Measurements from ENCODE around the gene OSBPL10. TPM values are rescaled to one million over a fixed set of nuclear protein-coding genes. Genes with fewer than 3 reads are reported as not detected.
A peak's percentile ranks its signal among the peaks of the same experiment; 100 is the strongest.

Gene OSBPL10
- total RNA-seq, 1 experiment from 2014 or later, result 48.0 TPM

DNA sequence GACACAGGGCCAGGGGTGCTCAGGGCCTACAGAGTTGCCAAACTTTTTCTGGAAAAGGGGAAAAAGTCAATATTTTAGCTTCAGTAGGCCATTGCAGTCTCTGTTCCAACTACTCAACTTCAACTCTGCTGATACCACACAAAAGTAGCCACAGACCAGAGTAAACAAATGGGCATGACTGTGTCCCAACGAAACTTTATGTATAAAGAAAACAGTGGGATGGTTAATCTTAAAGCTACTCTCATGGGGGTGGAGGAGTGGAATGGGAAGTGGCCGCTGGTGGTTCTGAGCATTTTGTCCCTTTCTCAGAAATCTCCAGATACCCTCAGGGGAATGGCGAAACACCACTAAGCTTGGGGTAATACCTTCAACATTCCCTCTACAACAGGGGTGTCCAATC is 69.9 kb downstream of the OSBPL10 start:
- Histone ChIP-seq H3K9ac (ENCODE audit: low read length) (no peak overlapping the region), H3K27me3 (ENCODE audit: low read length) (no peaks in the 10 kb centered on the region), H3K27ac (ENCODE audit: low read length) (no peak overlapping the region), H3K9me3 (ENCODE audit: low read length) (no peaks in the 10 kb centered on the region), H3K36me3 (ENCODE audit: low read depth, low read length) (no peaks in the 10 kb centered on the region), H3K4me3 (ENCODE audit: low read length) (no peak overlapping the region), H3K4me2 (ENCODE audit: low read length) (no peak overlapping the region), H3K9me2 (replicated peaks; ENCODE audit: low read length) (no peaks in the 10 kb centered on the region), H2AFZ (ENCODE audit: low read length) (no peak overlapping the region), H3F3A (ENCODE audit: low read length, unreplicated experiment) (no peaks in the 10 kb centered on the region), H3K4me1 (ENCODE audit: insufficient read depth, low read length) (peaks cover 9% of the 10 kb centered on the region), H3K79me2 (ENCODE audit: low read length) (peaks cover 29% of the 10 kb centered on the region), H4K20me1 (ENCODE audit: low read length) (0 out of 2 replicates have a peak, but pooled peaks cover 7% of the 10 kb centered on the region)
- CTCF ChIA-PET, result no interaction called here
- intact Hi-C loops (cut with micrococcal nuclease), result no loop called here
- POLR2A ChIA-PET (ENCODE audit: unreplicated experiment), result no interaction called here
- DNase-seq (no peak), ATAC-seq (no peak)
- no peak for TF ChIP-seq EZH2phosphoT487 (IDR thresholded peaks at IDR 0.05; ENCODE audit: borderline replicate concordance, low read length)
- TF ChIP-seq EZH2 (IDR thresholded peaks at IDR 0.05; ENCODE audit: low read length, unreplicated experiment), result no peak
- TF ChIP-seq CTCF (conservative IDR thresholded peaks at IDR 0.05; ENCODE audit: low read depth, low read length), result no peak
- BruUV-seq (replicated peaks), result no TSS peak

GRCh38 chr3:31909455-31909854 is 71.6 kb downstream of the OSBPL10 start:
- Histone ChIP-seq H3K27me3 (ENCODE audit: low read length) (no peaks in the 10 kb centered on the region), H3K4me2 (ENCODE audit: low read length) (no peak overlapping the region), H3K4me3 (ENCODE audit: low read length) (no peak overlapping the region), H3K27ac (ENCODE audit: low read length) (no peak overlapping the region), H3F3A (ENCODE audit: low read length, unreplicated experiment) (no peaks in the 10 kb centered on the region), H4K20me1 (ENCODE audit: low read length) (0 out of 2 replicates have a peak, but pooled peaks cover 7% of the 10 kb centered on the region), H3K79me2 (ENCODE audit: low read length) (peaks cover 32% of the 10 kb centered on the region), H3K9me2 (replicated peaks; ENCODE audit: low read length) (no peaks in the 10 kb centered on the region), H3K9me3 (ENCODE audit: low read length) (no peaks in the 10 kb centered on the region), H3K36me3 (ENCODE audit: low read depth, low read length) (no peaks in the 10 kb centered on the region), H3K9ac (ENCODE audit: low read length) (no peak overlapping the region), H2AFZ (ENCODE audit: low read length) (no peak overlapping the region), H3K4me1 (ENCODE audit: insufficient read depth, low read length) (peaks cover 14% of the 10 kb centered on the region)
- TF ChIP-seq EZH2 (IDR thresholded peaks at IDR 0.05; ENCODE audit: low read length, unreplicated experiment), result no peak
- TF ChIP-seq CTCF (conservative IDR thresholded peaks at IDR 0.05; ENCODE audit: low read depth, low read length), result no peak
- TF ChIP-seq EZH2phosphoT487 (IDR thresholded peaks at IDR 0.05; ENCODE audit: borderline replicate concordance, low read length), result no peak
- POLR2A ChIA-PET (ENCODE audit: unreplicated experiment), result no interaction called here
- ATAC-seq (no peak), DNase-seq (no peak)
- intact Hi-C loops (cut with micrococcal nuclease), result no loop called here
- BruUV-seq (replicated peaks), result no TSS peak
- CTCF ChIA-PET, result no interaction called here

DNA sequence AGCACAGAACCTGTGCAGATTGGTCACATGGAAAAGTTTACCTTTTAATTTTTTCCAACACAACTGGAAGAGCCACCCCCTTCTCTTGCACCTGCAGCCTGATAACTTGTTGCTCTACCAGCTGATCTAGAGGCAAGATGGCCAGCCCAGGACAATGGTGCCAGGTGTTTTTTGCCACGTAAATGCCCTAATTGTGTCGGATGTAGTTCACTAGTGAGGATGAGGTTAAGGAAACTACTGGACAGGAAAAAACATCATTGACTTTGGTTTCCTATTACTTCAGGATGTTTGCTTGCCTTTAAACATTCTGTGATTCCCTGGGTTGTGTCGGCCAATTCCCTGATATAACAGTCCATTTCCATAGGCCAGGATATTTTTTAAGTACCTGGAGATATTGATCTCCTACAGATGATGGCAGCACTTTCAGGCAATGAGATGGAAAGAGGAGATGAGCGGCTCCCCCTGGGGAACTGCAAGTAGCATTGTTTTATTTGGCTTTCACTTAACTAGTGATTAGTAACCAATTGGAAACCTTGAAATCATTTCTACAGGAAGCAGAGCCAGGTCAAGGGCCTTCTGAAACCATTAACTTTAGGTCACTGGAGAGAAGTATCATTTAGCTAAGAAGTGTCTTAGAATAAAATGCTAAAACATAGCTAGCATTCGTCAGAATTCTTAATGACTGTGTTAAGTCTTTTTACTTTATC is 72.5 kb downstream of the OSBPL10 start:
- H3K4me3 ChIP-seq (ENCODE audit: low read length), result no peak overlapping the region
- H3K9me3 ChIP-seq (ENCODE audit: low read length), result no peaks in the 10 kb centered on the region
- POLR2A ChIA-PET (ENCODE audit: unreplicated experiment), result no interaction called here
- H3K79me2 ChIP-seq (ENCODE audit: low read length), result peaks cover 41% of the 10 kb centered on the region
- CTCF ChIA-PET, result interaction anchor here (0.5 kb wide), 1 partner anchor 386 kb away, joined by 3 read pairs; no protein-coding TSS in a partner anchor
- peak; percentile 15 for DNase-seq
- H3K27ac ChIP-seq (ENCODE audit: low read length), result no peak overlapping the region
- ATAC-seq, result peak; percentile 37
- H3F3A ChIP-seq (ENCODE audit: low read length, unreplicated experiment), result no peaks in the 10 kb centered on the region
- no peaks in the 10 kb centered on the region for H3K9me2 ChIP-seq (replicated peaks; ENCODE audit: low read length)
- H3K27me3 ChIP-seq (ENCODE audit: low read length), result no peaks in the 10 kb centered on the region
- intact Hi-C loops (cut with micrococcal nuclease), result no loop called here
- no peak overlapping the region for H3K9ac ChIP-seq (ENCODE audit: low read length)
- H3K36me3 ChIP-seq (ENCODE audit: low read depth, low read length), result no peaks in the 10 kb centered on the region
- H3K4me2 ChIP-seq (ENCODE audit: low read length), result no peak overlapping the region
- BruUV-seq (replicated peaks), result no TSS peak
- H4K20me1 ChIP-seq (ENCODE audit: low read length), result 0 out of 2 replicates have a peak, but pooled peaks cover 7% of the 10 kb centered on the region
- H3K4me1 ChIP-seq (ENCODE audit: insufficient read depth, low read length), result peaks cover 14% of the 10 kb centered on the region
- no peak for TF ChIP-seq EZH2 (IDR thresholded peaks at IDR 0.05; ENCODE audit: low read length, unreplicated experiment)
- peak; percentile 60 for TF ChIP-seq CTCF (conservative IDR thresholded peaks at IDR 0.05; ENCODE audit: low read depth, low read length)
- no peak overlapping the region for H2AFZ ChIP-seq (ENCODE audit: low read length)

All from PC-3 (cell line).